AG04449 (cell line): ENCODE measurements around the gene CAPN2.

Source experiments
- CTCF ChIA-PET: fragments of 350-600 bp; formaldehyde crosslinking; extraction: SDS; loops from one replicate; lab custom pipeline; 2021; ENCODE audit warnings: antibody characterized with exemption; lab: Yijun Ruan, JAX
- POLR2A ChIA-PET: fragments of 400-600, 350-600 bp; formaldehyde crosslinking; extraction: SDS; loops from one replicate; lab custom pipeline; 2020; ENCODE audit warnings: antibody characterized with exemption, inconsistent platforms; lab: Yijun Ruan, JAX
- DNase-seq: peaks from one replicate; pipeline ENCODE4 v3.0.0-alpha.2; 2010; ENCODE audit warnings: low read depth, low spot score
- H3K4me3 ChIP-seq: 2 replicates; pipeline ENCODE4 v1.5.1; 2011; ENCODE audit warnings: low read depth, mild to moderate bottlenecking, control low read depth, low read length
- TF ChIP-seq, protein P1 (sequence below): IDR thresholded peaks from one replicate; pipeline ENCODE4 v1.5.1; 2011; ENCODE audit warnings: mild to moderate bottlenecking, moderate library complexity, low read length, control low read depth, inconsistent platforms; ENCODE audit not compliant: insufficient read depth; ENCODE audit errors: missing control alignments

Gene CAPN2

DNA sequence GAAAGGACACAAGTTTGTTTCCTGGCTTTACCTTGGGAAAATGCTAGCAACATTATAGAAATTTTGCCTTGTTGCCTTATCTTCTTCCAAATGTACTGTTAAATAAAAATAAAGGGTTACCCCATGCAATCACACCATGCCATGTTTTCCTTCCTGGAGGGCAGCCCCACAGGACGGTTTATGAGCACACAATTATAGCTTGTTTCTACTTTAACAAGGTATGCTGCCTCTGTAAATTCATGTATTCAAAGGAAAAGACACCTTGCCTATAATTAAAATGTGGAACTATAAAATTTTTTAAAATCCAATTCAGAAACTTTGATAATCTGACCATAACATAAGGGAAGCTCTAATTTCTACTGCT, 63.4 kb downstream of the CAPN2 start:
- no peak overlapping the region for H3K4me3 ChIP-seq
- DNase-seq, result no peak
- POLR2A ChIA-PET, result interaction anchor here (0.6 to 1.5 kb wide), 5 partner anchors 11 to 74 kb away, joined by 3 to 5 read pairs (median 5); partner anchors contain the start of gene CAPN2
- TF ChIP-seq, protein P1, sequence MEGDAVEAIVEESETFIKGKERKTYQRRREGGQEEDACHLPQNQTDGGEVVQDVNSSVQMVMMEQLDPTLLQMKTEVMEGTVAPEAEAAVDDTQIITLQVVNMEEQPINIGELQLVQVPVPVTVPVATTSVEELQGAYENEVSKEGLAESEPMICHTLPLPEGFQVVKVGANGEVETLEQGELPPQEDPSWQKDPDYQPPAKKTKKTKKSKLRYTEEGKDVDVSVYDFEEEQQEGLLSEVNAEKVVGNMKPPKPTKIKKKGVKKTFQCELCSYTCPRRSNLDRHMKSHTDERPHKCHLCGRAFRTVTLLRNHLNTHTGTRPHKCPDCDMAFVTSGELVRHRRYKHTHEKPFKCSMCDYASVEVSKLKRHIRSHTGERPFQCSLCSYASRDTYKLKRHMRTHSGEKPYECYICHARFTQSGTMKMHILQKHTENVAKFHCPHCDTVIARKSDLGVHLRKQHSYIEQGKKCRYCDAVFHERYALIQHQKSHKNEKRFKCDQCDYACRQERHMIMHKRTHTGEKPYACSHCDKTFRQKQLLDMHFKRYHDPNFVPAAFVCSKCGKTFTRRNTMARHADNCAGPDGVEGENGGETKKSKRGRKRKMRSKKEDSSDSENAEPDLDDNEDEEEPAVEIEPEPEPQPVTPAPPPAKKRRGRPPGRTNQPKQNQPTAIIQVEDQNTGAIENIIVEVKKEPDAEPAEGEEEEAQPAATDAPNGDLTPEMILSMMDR, result no peak
- CTCF ChIA-PET, result interaction anchor here (0.9 to 2.4 kb wide), 4 partner anchors 76 to 558 kb away, joined by 3 to 7 read pairs (median 4); no protein-coding TSS in a partner anchor

DNA sequence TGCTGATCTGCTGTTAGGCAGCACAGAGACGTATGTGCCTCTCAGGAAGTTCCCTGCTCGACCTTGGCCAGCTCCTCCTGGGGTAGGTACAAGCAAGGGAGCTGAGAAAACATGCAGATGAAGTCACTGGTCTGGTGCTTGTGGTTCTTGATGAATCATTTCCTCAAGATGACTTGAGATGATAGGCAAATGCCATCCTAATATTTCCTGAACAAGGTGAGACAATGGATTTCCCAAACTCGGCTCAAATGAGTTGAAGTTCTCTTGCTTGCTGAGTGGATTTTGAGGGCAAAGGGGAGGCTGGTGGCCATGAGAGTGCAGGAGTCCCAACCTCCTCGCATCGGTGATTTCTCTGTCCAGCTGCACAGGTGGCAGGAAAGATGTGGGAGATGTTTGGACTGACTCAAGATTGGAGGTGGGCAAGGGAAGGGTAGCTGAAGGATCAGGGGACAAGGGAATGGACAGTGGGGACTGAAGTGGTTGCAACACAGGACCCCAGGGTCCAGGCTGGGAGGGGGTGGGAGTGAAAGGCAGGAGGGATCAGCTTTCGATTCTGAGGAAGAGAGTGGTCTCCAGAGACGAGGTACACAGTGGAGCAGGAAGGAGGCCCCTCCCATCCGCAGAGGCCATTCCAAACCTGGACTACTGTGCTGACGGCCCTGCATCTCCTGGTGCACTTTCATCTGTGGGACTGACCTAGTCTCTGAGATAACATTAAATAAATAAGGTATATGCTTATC, 63.9 kb downstream of the CAPN2 start:
- CTCF ChIA-PET, result interaction anchor here (0.9 to 2.4 kb wide), 4 partner anchors 77 to 558 kb away, joined by 3 to 7 read pairs (median 4); no protein-coding TSS in a partner anchor
- TF ChIP-seq, protein P1, result no peak
- POLR2A ChIA-PET, result interaction anchor here (0.6 to 1.4 kb wide), 4 partner anchors 11 to 75 kb away, joined by 3 to 5 read pairs (median 5); partner anchors contain the start of gene CAPN2
- DNase-seq, result peak; percentile 80
- H3K4me3 ChIP-seq, result no peak overlapping the region

DNA sequence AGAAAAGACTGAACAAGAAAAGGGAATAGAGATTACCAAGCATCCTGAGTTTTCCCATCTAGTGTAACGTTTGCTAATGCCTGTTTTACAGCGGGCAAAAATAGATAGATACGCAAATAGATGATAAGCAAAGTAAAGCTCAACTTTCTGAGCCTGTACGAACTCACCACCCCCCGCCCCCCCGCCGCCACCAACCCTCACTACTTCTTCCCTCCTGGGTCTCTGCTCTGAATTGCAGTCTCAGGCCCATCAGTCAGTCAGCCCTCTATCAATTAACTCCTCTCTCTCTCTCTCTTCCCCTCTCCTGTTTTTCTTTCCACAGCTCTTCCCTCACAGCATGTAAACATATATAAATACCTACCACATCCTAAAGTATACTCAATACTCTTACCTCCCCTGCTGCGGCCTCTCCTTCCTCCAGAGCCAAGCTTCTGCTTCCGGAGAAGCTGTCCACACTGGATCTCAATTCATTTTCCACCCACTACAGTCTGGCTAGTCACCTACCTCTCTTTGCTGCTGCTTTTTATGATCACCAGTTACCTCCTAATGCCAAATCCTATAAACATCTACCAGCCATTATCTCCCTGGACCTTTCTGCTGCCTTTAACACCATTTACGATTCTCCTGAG, 64.6 kb downstream of the CAPN2 start:
- CTCF ChIA-PET, result no interaction called here
- TF ChIP-seq, protein P1, result no peak
- DNase-seq, result no peak
- POLR2A ChIA-PET, result no interaction called here
- no peak overlapping the region for H3K4me3 ChIP-seq

DNA sequence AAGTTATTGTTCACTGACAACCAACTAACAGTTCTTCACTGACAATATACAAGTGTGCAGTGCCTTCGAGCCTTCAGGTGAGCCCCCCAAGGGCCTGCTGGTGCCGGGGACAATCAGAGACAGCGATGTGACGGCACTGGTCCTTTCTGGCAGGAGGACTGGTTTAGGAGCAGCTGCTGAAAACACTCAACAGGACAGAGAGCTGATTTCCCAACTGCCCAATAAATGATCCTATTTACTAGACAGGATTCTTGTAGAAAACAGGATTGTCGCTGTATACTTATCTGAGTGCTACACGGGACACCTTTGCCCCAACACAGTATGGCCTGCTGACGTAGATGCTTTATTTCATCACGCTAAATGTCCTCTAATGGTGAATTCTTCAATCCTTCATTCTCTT, 68.0 kb downstream of the CAPN2 start:
- CTCF ChIA-PET, result interaction anchor here (1.1 to 3.5 kb wide), 5 partner anchors 9 to 85 kb away, joined by 3 to 21 read pairs (median 4); no protein-coding TSS in a partner anchor
- H3K4me3 ChIP-seq, result no peak overlapping the region
- POLR2A ChIA-PET, result no interaction called here
- no peak for DNase-seq
- TF ChIP-seq, protein P1, result no peak

DNA sequence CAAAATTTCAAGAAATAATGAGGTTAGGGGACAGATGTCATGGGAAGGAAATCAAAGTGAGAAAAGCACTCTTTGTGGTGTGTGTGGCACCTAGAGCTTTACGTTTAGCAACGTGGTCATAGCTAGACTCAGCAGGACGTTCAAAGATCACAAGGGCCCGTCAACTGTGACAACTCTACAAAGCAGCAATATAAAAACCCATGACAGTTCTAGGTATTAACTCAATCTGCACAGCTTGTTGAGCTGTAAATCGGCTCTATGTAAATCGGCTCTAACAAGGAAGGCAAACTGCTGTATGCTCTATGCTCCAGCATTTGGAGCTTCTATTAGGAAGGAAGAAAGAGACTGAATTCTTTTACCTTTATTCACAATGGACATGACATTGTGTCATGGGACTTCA, 68.6 kb downstream of the CAPN2 start:
- ChIA-PET CTCF (interaction anchor here (1.0 to 3.5 kb wide), 2 partner anchors 10 to 17 kb away, joined by 3 to 21 read pairs; no protein-coding TSS in a partner anchor), POLR2A (no interaction called here)
- no peak overlapping the region for H3K4me3 ChIP-seq
- TF ChIP-seq, protein P1, result no peak
- DNase-seq, result no peak

DNA sequence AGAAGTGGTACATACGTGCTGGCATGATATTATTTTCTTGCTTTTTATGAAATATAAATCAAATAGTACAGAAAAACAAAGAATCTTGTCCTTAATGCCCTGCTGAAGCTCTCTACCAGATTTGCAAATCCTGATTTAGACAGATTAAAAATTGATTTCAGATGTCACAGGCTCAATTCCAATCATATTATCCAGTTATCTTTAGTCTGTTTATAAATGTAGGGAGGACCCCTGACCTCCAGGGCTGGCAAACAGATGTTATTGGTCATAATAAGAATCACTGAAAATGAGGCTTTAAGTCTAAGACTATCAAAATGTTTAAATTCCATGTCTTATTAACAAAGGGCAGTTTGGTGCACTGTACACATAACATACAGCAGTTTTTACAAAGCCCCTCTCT, 71.3 kb downstream of the CAPN2 start:
- H3K4me3 ChIP-seq, result no peak overlapping the region
- DNase-seq, result no peak
- ChIA-PET CTCF (interaction anchor here (1.2 to 1.8 kb wide), 2 partner anchors 12 to 34 kb away, joined by 3 to 6 read pairs; no protein-coding TSS in a partner anchor), POLR2A (interaction anchor here (0.6 to 1.2 kb wide), 2 partner anchors 9 to 557 kb away, joined by 3 to 4 read pairs; no protein-coding TSS in a partner anchor)
- TF ChIP-seq, protein P1, result no peak
